Colon (tissue), 2 donors: ENCODE data around the gene HMGN3.

Source experiments
- FAIRE-seq: peaks from 2 replicates; lab custom pipeline; 2012; peaks lifted over from hg19 to GRCh38; lab: Jason Lieb, UNC
- donor health status: control.
- donor health status: control.

Gene HMGN3

DNA sequence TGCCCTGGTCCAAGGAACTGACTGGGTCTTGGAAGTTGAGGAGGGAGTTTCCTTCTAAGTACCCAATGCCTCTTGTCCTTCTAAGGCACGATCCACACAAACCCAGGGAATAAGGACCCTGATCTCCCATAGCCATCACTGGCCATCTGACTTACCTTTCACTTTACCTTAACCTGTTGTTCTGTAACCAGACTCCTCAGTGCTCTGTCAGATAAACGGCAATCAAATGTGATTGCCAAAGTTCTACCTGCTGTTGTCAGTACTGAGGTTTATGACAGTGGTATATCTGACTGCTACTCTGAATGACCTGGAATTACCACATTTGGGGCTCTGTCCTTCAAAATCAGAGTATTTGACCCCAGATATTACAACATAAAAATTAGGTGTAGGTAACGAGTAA, 49.8 kb downstream of the HMGN3 start:
- no peak for FAIRE-seq

DNA sequence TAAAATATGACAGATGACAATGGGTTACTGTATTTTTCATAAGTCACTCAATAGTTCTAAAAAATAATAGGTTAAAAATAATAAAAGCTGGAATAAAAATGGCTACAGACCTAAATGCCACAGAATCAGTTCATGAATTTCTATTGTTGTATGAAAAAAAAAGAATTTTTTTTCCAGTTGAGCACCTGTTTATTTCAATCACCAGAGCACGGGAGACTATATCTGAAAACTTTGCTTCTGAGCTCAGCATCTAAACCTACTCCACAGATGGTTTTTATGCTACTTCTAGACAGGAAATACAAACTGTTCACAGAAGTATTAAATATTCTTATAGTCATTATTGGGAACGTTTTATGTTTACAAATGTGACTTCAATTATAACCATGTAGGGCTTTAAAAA, 50.4 kb downstream of the HMGN3 start:
- no peak for FAIRE-seq

DNA sequence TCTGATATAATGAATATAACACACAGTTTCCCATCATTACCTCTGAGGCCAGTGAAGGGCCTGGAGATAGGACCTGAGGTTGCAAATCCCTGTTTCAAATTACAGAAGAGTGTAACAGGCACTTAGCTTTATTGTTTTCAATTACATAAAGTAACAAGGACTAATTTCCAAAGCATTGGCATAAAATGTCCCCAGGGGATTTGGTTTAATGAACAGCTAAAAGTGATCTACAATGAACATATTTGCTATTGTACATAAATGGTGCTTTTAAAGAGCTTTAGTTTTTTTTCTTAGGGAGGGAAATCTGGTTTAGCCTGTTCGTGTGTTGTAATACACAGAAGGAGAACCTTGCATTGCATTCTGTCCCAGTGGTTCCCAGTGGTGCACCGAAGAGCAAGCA, 54.4 kb downstream of the HMGN3 start:
- FAIRE-seq, result no peak

DNA sequence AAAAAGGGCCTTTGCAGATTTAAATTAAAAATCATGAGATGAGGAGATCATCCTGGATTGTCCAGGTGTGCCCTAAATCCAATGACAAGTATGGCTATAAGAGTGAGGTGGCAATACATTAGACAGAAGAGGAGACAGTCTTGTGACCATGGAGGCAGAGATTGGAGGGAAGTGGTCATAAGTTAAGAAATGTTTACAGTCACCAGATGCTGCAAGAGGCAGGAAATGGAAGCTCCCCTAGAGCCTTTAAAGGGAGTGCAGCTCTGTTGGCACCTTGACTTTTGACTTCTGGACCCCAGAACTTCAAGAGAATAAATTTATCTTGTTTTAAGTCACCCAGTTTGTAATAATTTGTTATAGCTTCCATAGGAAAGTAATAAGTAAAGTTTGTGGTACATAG, 61.1 kb downstream of the HMGN3 start:
- FAIRE-seq, result no peak

DNA sequence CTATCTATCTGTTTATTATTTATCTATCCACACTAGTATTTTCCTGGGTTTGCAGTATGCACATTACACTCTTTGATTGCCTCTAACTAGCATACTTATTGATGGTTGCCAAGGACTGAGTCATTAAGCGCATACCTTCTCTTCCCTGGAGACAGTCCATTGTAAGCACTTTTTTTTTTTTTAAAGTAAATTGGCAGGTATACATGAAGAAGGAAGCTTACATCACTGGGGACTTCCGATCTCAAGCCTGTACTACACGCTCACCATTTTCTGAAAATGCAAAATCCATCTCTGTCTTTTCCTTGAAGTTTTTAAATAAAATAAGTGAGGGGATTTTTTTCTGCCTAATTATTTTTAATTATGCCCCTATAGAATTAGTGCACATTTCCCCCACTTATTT, 63.5 kb downstream of the HMGN3 start:
- no peak for FAIRE-seq

DNA sequence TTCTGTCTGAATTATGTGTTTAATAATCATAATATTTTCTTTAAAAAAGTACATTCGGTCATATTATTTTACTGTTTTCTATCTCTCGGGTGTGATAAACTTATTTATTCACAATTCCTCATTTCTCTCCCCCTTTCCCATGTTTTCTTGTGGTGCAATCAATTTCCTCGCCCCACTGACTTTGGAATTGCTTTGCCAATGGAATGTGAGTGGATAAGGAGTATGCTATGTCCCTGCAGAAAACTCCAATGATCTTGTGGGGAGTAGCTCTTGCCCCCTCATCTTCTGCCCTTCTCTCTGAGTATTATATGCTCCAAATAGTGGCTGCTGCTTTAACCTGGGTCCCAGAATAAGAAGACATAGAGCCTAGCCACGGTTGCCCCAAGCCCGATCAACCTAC, 64.1 kb downstream of the HMGN3 start:
- FAIRE-seq, result no peak

DNA sequence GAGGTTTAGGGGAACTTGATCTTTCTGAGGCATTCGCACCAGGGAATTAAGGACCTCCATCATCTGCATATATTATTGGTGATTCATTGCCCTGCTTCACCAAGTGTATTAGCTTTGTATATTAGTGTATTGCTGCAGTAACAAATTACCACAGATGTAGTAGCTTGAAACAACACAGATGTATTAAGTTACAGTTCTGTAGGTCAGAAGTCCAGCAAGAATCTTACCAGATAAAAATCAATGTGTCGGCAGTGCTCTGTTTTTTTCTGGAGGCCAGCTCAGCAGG, 65.8 kb downstream of the HMGN3 start:
- no peak for FAIRE-seq

DNA sequence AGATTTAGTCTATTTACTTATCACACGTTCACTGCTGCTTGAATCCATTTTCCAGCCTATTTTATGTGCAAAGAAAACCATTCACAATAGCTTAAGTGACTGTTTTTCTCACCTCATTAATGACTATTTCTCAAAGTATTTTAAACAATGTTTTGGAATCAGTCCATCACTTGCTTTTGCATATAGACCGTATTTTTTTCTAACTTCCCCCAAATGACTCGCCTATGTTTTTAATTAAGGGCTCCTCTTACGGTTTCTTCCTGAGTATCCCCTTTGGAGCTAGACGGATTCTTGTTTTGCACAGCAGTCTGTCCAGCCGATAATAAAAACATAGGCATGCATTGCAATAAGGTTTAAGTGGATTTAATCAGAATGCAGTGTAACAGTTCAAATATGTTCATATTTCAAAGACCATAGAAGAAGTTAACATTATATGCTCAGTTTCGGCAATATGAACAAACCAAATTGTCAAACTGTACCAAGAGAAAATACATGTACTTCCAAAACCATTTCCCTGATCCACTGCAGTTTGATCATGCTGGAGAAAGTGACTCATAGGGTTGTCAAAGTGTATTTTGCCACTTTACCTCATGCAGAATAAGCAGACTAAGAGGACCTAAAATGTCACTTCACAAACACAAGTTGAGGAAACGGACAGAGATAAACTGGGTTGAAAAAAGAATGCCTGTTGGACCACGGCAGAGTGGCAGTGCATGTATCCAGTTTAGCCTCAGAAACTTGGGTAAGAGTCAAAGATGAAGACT, 66.4 kb downstream of the HMGN3 start:
- no peak for FAIRE-seq

DNA sequence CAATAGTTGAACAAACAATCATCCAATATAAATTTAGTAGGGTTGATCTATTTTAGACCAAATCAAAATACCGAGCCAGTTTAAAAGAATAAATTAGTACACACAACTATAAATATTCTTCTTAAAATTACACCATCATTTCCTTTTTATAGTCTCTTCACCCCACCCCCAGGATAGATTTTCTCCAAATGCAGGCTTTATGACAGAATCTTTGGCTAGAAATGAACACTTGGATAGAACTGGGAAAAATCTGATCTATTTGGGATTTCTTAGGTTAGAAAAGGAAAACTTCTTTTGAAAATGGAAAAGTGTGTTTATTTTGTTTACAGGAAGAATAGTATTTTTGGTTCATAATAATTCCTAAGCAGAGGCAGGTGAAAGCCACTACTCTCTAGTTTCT, 74.6 kb downstream of the HMGN3 start:
- no peak for FAIRE-seq

DNA sequence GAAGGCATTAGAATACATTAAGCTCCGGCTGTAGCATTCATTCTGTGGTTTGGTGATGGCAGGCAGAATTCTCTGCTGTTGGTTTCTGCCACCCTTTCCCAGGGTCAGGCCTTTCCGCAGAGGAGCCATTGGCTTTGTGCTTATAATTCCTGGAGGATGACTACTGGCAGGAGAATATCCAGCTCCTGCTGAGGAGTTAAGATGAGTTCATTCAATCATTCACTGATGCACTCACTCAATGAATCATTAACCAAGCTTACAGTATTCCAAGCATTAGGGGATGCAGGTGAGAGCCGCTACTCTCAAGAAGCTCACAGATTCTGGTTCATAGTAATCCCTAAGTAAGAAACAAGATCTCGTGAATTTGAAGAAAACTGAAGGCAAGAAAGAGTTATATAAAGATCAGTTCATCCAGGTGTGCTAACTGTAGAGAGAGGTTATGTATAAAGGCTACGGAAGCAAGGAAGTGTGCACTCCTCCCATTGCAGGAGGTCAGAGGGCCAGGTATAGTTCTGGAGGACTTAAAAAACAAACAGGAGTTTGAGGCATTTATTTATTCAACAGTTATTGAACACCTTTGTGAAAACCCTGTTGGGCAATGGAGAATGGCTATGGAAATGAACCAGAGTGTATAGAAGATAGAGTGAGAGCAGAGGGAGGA, 75.5 kb downstream of the HMGN3 start:
- FAIRE-seq, result no peak

DNA sequence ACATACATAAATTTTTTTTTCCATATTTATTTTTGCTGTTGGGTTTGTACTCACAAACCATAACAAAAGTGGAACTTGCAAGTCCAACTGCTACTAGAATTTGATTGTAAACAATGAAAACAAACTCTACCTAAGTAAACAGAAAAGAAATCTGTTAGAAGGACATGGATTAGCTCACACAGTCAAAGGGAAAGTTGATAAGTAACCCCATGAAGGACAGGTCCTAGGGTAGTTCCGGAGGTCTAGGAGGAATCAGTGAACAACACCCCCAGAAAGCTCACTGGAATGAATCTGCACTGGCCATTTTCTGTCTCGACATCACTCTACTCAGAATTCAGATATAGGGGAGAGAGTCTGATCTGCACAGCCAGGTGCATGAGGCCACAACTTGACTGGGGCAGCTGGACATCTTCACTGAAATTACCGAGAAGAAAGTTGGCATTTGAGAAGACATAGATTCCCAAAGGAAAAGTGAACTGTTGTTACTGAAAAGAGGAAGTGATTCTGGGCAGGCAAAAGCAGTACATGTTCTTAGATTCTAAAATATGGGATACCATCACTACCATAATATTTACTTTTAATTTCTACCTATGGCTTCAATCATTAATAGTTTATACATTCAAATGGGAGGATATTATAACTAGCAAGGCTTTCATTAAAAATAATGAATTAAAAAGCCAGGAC, 76.4 kb downstream of the HMGN3 start:
- no peak for FAIRE-seq

DNA sequence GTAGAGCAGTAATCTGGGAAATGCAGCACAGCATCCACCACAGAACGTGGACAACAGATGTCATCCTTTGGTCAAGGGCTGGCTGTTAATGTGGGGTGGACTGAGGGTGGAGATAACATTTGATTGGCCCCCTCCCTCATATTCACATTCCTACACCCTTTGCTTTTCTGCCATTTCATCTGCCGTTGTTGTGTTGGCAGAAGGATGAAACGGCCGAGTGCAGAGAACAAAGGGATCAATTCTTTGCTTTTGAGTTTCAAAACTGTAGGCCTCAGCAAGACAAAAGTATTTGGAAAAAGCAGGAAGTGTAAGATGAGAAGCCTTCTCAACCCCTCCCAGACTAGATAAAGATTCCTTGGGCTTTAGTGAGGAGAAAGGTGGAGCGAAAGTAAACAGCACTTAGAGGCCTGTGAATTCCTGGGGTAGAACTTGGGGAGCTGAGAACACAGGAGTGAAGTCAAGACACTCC, 82.2 kb downstream of the HMGN3 start:
- no peak for FAIRE-seq
